ENCODE measurements around the gene KRTAP10-7.
"Not testable (repeated sequence)": the region's sequence is repeated elsewhere in the genome, so short reads cannot be mapped to it uniquely, and the experiment has no call there.

The KRTAP10-7 gene

DNA sequence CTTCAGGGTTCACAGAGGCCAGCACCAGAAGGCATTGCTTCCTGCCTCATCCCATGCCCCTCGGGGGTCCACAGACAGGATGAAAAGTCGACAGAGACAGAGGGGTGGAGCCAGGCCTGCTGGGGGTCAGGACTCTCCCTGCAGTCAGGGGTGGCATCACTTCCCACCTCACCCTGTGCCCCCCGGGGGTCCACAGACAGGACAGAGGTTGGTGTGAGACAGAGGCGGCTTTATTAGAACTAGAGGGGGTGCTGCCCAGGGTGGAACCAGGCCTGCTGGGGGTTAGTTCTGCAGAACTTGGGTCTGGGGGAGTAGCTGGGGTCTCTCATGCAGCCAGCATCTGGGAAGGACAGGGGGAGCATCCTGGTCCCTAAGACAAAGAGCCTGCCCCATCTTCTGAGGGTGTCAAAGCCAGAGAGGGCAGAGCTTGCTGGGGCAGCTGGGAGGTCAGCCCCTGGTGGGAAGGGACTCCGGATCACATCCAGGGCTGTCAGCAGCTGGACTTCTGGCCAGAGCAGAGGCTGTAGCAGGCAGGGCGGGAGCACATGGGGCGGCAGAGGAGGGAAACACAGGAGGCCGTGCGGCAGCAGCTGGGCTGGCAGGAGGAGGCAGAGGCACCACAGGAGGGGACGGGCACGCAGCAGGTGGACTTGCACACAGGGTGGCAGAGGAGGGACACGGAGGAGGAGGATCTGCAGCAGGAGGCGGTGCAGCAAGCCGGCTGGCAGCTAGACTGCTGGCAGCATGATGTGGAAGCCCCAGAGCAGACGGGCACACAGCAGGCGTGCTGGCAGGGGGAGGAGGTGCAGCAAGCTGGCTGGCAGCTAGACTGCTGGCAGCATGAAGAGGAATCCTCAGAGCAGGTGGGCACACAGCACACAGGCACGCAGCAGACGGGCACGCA lies 9.2 kb upstream of the KRTAP10-7 start:
- DNase-seq (ENCODE audit: low read depth): not testable (repeated sequence)

DNA sequence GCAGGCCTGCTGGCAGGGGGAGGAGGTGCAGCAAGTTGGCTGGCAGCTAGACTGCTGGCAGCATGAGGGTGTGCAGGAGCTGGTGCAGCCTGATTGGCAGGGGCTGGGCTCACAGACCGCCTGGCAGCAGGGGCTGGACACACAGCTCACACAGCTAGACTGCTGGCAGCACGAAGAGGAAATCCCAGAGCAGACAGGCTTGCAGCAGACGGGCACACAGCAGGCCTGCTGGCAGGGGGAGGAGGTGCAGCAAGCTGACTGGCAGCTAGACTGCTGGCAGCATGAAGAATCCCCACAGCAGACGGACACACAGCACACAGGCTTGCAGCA lies 8.6 kb upstream of the KRTAP10-7 start:
- DNase-seq (ENCODE audit: low read depth): not testable (repeated sequence)

DNA sequence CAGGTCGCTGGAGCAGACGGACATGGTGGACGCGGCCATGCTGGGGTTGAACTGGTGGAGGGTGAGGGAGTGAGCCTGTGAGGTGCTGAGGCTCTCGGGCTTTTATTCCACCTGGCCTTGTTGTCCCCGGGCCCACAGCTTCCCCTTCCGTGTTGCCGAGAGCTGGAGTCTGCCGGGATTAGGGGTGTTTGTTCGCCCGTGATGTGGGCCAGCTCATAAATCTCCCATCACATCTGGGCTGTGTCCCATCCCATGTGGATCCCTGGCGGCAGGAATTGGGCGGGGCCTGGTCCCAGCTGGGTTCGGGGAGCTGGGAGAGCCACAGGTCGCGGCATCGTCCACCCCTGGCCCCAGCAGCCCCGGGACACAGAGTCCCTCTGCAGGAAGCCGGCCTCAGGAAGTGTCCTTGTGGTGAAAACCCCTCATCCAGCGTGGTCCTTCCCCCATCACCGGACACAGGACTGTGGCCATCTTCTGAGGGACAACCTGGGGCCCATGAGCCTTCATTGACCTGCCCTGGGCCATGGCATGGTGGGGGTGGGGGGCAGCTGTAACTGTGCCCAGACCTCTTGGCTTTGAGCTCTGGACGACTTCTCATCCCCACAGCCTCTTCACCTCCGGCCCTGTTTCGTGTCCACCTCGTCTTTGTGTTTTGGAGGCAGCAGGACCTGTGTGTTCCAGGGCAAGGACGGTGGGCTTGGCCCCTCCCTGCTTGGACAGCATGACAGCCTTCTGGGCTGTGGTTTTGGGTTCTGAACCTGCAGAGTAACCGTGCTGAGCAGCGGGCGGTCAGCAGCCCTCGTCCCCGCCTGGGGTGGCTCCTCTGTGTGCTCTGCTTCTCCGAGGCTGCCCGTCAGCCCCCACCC lies 7.7 kb upstream of the KRTAP10-7 start, which contains the start of gene KRTAP10-6:
KRTAP10-6 (minus strand) TSS at position 60 of the 866 bp plus-strand sequence; CDS start at position 39, 21 bp downstream.
- no peak for DNase-seq (ENCODE audit: low read depth)

DNA sequence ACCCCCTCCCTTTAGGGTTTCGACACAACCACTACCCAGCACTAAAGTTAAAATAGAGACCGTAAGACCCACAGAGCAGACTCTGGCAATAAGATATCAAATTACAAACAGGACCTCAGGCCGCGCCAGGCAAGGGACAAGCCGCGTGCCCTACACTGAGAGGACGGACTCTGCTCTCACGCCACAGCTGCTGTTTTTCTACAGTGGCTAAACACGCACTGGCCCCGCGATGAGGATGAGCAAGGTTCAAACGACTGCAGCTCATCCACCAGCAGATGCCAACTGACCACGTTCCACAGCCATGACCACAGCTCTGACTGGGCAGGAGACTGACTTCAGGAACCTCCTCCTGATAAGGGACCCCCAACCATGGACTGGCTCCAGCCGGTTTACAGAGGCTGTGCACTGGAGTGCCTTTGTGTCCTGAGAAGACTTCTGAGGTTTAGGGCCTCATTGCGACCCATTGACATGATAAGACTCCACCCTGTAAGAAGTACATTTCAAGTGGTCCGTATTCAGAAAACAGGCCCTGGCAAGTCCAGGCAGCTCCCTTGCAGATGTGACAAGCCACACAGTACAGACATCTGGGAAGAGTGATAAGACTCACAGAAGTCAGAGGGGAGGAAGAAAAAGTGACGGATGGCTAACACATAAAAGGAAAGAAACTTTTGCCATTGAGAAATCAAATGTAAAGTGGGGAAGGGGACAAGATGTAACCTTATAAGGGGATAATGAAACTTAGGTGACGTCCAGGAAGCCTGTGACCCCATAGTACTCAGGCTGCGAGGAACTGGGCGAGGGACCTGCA lies 6.6 kb upstream of the KRTAP10-7 start:
- no peak for DNase-seq (ENCODE audit: low read depth)

DNA sequence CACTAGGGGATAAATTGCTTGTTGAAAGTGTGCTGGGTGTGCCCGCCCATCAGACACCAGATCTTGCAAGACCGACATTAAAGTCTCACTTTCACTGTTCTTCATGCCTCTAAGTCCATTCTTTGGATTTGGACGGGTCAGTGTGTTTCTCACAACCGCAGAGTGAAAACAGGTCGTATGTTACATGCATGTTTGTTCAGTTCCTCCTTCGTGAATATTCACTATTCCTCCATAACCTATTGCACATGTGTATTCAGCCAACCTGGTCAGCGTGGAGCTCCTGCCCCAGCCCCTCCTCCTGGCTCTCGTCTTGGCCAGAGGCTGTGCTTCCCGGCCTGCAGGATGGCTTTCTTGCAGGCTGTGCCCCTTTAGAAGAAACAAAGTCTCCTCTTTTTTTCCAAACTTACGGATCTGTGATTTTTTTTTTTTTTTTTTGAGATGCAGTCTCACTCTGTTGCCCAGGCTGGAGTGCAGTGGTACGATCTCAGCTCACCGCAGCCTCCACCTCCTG lies 5.9 kb upstream of the KRTAP10-7 start:
- no peak for DNase-seq (ENCODE audit: low read depth)

DNA sequence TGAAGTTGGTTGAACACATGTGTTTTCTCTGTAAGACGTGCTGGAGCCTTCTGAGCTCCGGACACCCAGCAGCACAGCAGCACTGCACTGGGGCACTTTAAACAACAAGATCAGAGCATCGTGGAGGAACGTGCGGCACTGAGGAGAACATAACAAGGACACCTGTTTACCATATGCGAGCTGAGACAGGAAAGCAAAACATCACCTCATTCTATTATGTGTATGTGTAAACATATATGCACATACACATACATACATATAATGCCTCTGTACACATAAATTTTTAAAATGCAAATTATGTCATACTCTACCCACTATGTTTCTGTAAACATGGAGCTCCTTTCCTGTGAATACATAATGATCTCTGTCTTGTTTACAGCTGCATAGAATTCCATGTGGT lies 4.9 kb upstream of the KRTAP10-7 start:
- no peak for DNase-seq (ENCODE audit: low read depth)

DNA sequence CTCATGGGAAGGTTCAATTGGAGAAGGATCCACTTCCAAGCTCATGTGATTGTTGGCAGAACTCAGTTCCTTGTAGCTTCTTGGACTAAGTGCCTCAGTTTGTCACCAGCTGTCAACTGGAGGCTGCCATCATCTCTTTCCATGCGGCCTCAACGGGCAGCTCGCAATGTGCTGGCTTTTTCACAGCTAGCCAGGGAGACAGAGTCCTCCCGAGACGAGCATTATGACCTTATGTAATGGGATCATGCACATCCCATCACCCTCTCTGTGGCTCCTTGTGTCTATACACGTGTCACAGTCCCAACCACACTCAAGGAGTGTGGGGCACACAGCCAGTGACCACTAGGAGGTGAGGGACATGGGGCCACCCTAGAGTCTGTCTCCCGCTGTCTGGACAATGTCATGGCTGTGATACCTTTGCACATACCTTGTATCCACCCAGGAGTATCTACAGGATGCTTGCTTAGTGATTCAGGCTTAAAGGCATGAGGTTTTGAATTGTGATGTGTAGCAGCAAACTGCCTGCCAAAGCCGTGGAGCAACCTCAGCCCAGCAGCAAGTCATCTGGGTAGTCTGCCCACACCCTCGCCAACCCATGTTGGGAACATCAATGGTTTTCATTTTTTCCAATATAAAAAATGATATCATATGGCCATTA lies 4.2 kb upstream of the KRTAP10-7 start:
- DNase-seq (ENCODE audit: low read depth): no peak

DNA sequence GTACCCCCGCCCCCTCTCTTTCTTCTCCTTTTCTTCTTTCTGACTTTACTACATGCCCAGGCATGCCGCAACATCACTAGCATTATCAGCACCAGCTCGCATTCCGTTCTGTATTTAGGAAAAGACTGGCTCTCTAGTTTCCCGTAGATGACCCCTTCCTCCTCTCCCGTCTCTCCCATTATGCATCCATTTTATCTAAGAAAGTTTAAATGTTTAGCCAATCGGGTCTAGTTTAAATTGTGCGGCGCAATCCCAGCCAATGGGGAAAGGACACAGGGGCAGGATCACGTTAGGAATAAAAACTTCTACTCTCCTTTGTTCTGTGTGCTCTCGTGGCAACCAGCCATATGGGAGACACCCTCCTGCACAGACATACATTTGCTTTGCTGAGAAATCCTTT lies 2.3 kb upstream of the KRTAP10-7 start:
- DNase-seq (ENCODE audit: low read depth): no peak

DNA sequence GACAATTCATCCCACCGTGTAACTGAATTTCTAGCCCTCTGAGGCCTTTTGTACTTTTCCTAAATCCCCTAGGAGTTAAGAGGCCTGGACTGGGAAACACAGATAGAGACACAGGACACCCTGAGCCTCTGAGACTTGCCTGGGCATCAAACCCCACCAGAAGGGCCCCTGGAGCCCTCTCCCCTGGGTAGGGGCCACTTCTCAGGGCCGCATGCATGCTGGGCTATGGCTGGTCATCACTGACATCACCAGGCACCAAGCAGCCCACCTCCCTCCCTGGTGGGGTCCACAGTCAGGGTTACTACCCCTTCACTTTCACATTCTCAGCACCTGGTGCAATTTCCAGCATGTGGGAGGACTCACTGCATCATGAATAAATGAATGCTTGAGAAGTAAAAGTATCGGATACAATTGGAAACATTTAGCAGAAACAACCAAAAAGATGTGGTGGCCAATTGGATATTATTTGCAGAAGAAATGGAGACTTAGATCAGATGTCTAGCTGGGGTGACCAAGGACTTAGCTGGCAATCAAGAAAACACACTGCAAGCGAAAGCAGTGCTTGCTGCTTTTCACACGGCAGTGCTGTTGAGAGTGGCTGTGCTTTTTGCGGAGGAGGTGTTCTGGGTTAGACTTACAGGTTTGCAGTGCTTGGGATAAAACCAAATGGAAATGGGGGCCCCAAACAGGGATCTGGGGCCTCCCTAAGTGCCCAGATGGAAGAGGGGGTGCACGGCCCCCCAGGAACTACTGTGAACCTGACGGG lies 950 bp upstream of the KRTAP10-7 start:
- DNase-seq (ENCODE audit: low read depth): no peak

DNA sequence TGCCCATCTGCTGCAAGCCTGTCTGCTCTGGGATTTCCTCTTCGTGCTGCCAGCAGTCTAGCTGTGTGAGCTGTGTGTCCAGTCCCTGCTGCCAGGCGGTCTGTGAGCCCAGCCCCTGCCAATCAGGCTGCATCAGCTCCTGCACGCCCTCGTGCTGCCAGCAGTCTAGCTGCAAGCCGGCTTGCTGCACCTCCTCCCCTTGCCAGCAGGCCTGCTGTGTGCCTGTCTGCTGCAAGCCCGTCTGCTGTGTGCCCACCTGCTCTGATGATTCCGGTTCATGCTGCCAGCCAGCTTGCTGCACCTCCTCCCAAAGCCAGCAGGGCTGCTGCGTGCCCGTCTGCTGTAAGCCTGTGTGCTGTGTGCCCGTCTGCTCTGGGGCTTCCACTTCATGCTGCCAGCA lies 694 bp downstream of the KRTAP10-7 start:
- DNase-seq (ENCODE audit: low read depth): not testable (repeated sequence)

DNA sequence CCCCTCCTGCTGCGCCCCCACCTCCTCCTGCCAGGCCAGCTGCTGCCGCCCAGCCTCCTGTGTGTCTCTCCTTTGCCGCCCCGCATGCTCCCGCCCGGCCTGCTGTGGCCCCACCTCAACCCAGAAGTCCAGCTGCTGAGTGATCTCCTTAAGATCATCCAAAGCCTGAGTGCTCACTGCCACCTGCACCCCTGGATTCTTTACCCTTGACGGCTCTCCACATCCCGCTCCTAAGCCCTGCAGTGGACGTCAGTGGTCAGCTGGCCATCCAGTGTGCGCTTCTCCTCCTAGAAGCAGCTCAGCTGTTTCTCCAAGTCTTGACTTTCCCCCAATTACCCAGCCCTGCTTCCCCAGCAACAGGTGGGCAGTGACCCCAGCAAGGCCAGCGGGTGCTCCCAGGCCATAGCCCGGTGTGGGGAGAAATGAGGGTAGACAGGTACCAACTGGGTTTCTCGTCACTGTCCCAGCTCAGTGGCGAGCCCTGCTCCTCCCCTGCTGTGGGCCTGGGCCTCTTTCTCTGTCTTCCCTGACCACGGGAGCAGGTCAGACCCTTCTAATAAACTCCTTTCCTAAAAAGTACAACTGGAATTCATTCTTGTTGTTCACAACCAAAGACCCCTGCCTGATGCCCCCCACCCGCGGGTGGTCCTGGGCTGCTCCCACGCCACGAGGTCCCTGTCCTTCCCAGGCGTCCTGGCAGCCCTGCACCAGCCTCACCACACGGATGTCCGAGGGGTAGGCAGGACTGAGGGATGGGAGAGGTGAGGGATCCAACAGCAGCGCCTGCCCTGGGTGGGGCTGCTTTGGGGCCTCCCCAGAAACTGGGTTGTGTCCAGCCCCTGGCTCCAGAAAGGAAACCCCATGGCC lies 1.4 kb downstream of the KRTAP10-7 start:
- no peak for DNase-seq (ENCODE audit: low read depth)

DNA sequence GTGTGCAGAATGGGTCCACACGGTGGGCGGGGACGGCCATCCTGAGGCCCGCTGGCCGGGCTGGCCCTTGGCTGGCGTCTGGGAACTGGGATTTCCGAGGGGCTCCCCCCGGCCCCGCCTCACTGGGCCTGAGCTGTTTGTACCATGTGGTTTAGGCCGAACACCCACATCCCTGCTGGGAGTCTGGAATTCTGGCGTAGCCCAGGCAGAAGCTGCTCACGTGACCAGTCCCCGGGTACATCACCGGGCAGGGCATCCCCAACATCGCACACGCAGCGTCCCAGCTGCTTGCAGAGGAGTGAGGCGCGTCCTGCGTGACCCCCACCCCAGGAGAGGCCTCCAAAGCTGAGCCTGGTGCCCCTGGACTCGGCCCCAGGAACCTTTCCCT lies 2.1 kb downstream of the KRTAP10-7 start:
- no peak for DNase-seq (ENCODE audit: low read depth)

DNA sequence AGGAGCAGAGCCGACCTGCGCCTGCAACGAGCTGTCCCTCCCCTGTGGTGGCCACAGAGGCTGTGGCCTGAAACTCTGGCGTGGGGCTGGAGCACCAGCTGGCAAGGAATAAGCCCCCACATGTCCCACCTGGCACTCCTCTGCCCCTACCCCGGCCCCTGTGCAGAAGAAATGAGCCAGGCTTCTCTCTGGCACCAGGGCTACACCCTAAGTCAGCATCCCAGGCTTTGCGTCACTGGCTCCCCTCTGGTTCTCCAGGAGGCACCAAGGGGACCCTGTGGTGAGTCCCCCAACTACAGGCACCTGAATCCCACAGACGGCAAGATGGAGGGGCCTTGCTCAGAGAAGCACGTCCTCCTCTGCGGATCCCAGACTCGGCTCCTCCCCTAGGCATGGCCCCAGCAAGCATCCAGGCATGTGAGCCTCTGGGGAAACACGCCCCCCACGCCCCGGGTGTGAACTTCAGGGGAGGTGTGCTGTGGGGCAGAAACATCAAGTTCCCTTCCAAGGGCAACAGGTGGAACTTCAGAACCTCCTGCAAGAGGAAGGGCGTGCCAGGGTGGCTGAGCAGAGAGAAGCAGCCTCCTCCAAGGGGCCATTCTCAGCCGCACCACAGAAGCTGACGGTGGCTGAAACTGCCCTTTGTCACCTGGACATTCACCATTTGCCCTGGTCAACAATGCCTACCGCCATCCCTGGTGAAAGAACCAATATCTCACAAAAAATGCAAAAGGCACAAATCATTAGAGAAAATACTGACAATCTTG lies 2.9 kb downstream of the KRTAP10-7 start:
- DNase-seq (ENCODE audit: low read depth): no peak

DNA sequence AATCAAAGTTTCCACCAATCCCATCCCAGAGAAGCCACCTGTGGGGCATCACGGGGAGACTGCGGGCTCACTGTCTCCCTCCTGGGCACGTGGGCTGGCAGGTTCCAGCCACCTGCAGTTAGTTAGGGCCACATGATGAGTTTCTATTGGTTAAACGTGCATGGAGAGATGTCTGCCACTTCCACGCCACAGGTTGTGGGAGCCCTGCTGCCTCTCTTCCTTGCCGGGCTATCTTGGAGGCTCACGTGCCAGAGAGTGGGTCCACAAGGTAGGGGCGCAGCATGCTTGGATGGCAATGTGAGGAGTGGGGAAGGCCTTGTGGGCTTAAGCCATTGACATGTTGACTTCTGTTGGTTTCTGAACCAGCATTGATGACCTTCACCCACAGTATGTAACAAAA lies 3.5 kb downstream of the KRTAP10-7 start:
- DNase-seq (ENCODE audit: low read depth): no peak

DNA sequence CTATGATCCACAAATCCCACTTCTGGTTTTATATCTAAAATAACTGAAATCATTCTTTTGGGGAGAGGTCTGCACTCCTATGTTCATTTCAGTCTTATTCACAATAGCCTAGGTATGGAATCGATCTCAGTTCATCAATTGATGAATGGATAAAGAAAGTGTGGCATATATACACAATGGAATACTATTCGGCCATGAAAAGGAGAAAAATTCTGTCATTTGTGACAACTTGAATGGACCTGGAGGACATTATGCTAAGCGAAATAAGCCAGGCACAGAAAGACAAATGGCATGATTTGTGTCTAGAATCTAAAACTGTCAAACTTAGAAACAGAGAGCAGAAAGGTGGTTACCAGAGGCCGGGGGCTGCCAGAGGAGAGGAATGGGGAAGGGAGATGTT lies 6.1 kb downstream of the KRTAP10-7 start:
- no peak for DNase-seq (ENCODE audit: low read depth)

DNA sequence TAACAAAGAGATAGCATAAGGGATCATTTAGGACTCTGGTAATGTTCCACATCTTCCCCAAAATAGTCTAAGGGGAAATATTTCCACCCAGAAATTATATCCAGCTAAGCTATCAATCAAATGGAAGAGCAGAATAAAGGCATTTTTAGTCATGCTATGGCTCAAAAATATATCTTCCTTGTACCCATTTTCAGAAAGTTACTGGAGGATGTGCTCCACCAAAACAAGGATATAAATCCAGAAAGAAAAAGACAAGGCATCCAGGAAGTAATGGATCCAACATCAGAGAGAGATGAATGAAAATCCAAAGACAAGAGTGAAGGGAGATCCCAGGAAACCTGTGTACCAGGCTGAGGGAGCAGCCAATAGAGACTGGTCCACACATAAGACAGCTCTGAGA lies 8.8 kb downstream of the KRTAP10-7 start:
- DNase-seq (ENCODE audit: low read depth): no peak

DNA sequence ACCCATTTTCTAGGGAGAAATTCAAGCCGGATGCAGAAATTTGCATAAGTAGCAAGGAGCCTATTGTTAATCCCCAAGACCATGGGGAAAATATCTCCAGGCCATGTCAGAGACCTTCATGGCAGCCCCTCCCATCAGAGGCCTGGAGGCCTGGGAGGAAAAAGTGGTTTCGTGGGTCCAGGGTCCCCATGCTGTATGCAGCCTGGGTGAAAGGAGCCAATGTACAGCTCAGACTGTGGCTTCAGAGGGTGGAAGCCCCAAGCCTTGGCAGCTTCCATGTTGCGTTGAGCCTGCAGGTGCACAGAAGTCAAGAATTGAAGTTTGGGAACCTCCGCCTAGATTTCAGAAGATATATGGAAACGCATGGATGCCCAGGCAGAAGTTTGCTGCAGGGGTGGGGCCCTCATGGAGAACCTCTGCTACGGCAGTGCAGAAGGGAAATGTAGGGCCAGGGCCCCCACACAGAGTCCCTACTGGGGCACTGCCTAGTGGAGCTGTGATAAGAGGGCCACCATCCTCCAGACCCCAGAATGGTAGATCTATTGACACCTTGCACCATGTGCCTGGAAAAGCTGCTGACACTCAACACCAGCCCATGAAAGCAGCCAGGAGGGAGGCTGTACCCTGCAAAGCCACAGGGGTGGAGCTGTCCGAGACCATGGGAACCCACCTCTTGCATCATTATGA lies 9.9 kb downstream of the KRTAP10-7 start:
- DNase-seq (ENCODE audit: low read depth): not testable (repeated sequence)

DNA sequence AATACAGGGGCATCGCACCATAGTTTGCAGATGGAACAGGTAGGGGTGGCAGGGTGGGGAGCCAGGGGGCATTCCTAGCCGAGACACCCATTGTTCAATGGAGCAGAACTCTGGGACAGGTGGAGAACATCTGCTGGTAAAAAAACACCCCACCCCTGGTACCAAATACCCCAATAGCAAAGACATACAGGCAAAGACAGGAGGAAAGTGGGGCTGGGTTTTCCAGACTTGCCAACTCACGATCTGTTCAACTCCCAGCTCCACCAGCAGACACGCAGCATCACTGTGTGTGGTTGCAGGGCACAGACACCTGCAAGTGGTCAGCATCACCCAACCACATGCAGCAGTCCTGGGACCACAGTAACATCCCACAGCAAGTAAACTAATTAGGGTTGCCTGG lies 11.2 kb downstream of the KRTAP10-7 start:
- no peak for DNase-seq (ENCODE audit: low read depth)
